ENCODE measurements around the gene ONECUT1.
"Not testable (repeated sequence)": the region's sequence is repeated elsewhere in the genome, so short reads cannot be mapped to it uniquely, and the experiment has no call there.

ONECUT1 gene

DNA sequence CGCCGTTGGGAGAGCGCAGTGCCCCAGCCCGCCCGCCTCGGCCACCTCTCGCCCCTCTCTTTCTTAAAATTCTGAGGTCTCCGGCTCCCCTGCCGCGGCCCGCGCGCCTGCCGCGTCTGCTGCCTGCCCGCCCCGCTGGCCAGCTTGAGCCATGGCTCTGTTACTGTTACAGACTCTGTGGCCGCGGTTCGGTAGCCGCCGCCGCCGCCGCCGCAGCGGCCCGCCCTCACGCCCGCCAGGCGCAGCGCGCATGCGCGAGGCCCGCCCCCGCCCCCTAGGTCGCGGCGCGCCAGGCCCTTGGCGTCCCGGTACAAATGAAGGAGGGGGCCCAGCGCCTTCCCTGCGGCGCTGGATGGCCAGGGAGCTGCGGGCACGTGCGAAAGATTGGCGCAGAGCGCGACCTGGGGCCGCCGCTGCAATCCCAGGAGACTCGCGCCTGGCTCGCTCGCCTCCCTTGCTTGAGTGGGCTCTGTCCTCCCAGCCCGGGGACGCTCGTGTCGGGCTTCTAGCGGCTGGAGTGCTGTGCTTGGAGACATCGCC, at the start of gene ONECUT1:
Gene ONECUT1 (minus strand): TSS at position 168 of the 540 bp plus-strand sequence. CDS start 452 bp downstream, outside the sequence.
- TF ChIP-seq, protein P1, sequence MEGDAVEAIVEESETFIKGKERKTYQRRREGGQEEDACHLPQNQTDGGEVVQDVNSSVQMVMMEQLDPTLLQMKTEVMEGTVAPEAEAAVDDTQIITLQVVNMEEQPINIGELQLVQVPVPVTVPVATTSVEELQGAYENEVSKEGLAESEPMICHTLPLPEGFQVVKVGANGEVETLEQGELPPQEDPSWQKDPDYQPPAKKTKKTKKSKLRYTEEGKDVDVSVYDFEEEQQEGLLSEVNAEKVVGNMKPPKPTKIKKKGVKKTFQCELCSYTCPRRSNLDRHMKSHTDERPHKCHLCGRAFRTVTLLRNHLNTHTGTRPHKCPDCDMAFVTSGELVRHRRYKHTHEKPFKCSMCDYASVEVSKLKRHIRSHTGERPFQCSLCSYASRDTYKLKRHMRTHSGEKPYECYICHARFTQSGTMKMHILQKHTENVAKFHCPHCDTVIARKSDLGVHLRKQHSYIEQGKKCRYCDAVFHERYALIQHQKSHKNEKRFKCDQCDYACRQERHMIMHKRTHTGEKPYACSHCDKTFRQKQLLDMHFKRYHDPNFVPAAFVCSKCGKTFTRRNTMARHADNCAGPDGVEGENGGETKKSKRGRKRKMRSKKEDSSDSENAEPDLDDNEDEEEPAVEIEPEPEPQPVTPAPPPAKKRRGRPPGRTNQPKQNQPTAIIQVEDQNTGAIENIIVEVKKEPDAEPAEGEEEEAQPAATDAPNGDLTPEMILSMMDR (conservative IDR thresholded peaks at IDR 0.05; ENCODE audit: control insufficient read depth, insufficient read depth, low read depth, low read length) = no peak
- peak within 1 kb of the TSS; percentile 39 for H3K4me3 ChIP-seq (ENCODE audit: control insufficient read depth, low read depth, low read length)
- DNase-seq (ENCODE audit: low read depth) = peak; percentile 8

GRCh38 chr15:52834379-52834778, 44.2 kb upstream of the ONECUT1 start:
- no peak for DNase-seq (ENCODE audit: low read depth)
- TF ChIP-seq, protein P1 (conservative IDR thresholded peaks at IDR 0.05; ENCODE audit: control insufficient read depth, insufficient read depth, low read depth, low read length) = no peak
- H3K4me3 ChIP-seq (ENCODE audit: control insufficient read depth, low read depth, low read length) = no peak overlapping the region

DNA sequence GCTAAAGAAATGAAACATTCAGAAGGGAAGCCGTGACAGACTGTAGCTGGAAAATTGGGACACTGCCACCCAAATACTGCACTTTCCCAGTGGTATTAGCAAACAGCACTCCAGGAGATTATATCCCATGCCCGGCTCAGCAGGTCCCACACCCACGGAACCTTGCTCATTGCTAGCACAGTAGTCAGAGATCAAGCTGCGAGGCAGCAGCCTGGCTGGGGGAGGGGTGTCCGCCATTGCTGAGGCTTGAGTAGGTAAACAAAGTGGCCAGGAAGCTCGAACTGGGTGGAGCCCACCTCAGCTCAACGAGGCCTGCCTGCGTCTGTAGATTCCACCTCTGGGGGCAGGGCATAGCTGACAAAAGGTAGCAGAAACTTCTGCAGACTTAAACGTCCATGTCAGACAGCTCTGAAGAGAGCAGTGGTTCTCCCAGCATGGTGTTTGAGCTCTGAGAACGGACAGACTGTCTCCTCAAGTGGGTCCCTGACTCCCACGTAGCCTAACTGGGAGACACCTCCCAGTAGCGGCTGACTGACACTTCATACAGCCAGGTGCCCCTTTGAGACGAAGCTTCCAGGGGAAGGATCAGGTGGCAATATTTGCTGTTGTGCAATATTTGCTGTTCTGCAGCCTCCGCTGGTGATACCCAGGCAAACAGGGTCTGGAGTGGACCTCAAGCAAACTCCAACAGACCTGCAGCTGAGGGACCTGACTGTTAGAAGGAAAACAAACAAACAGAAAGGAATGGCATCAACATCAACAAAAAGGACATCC, 34.2 kb upstream of the ONECUT1 start:
- not testable (repeated sequence) for H3K4me3 ChIP-seq (ENCODE audit: control insufficient read depth, low read depth, low read length); DNase-seq (ENCODE audit: low read depth)

GRCh38 chr15:52822475-52822874, 32.3 kb upstream of the ONECUT1 start:
- DNase-seq (ENCODE audit: low read depth) = no peak
- TF ChIP-seq, protein P1 (conservative IDR thresholded peaks at IDR 0.05; ENCODE audit: control insufficient read depth, insufficient read depth, low read depth, low read length) = no peak
- H3K4me3 ChIP-seq (ENCODE audit: control insufficient read depth, low read depth, low read length) = no peak overlapping the region

- TF ChIP-seq, protein P1 (conservative IDR thresholded peaks at IDR 0.05; ENCODE audit: control insufficient read depth, insufficient read depth, low read depth, low read length) = no peak
- no peak overlapping the region for H3K4me3 ChIP-seq (ENCODE audit: control insufficient read depth, low read depth, low read length)
- DNase-seq (ENCODE audit: low read depth) = no peak
Measured at GRCh38 chr15:52819253-52819652, 29.1 kb upstream of the ONECUT1 start.

- not testable (repeated sequence) for DNase-seq (ENCODE audit: low read depth)
Measured at GRCh38 chr15:52815899-52816298, 25.8 kb upstream of the ONECUT1 start.

GRCh38 chr15:52808996-52809395, 18.9 kb upstream of the ONECUT1 start:
- TF ChIP-seq, protein P1 (conservative IDR thresholded peaks at IDR 0.05; ENCODE audit: control insufficient read depth, insufficient read depth, low read depth, low read length) = no peak
- no peak for DNase-seq (ENCODE audit: low read depth)

More at GRCh38 chr15:52815899-52816298, 25.8 kb upstream of the ONECUT1 start:
- not testable (repeated sequence) for H3K4me3 ChIP-seq (ENCODE audit: control insufficient read depth, low read depth, low read length)

More at GRCh38 chr15:52808996-52809395, 18.9 kb upstream of the ONECUT1 start:
- H3K4me3 ChIP-seq (ENCODE audit: control insufficient read depth, low read depth, low read length) = no peak overlapping the region

Data from fibroblast of mammary gland (primary cell).